D721Med (cell line): ENCODE data around the gene MTX2.

Source experiments
- DNase-seq: peaks from one replicate; pipeline ENCODE4 v3.0.0; 2011; ENCODE audit warnings: low spot score; ENCODE audit not compliant: insufficient read length
- FAIRE-seq: peaks from 2 replicates; lab custom pipeline; 2011; peaks lifted over from hg19 to GRCh38; lab: Jason Lieb, UNC
- CTCF ChIP-seq: IDR thresholded peaks from 2 replicates; pipeline ENCODE4 v1.5.1; 2012; ENCODE audit warnings: mild to moderate bottlenecking, control low read depth; ENCODE audit not compliant: insufficient read depth; ENCODE audit errors: missing control alignments

Gene MTX2

GRCh38 chr2:176270100-176270750 is 983 bp downstream of the MTX2 start:
- no peak for TF ChIP-seq CTCF
- no peak for DNase-seq
- FAIRE-seq: peak; percentile 89

- DNase-seq (no peak), FAIRE-seq (no peak)
- TF ChIP-seq CTCF: no peak
These were observed 3.7 kb downstream of the MTX2 start for GRCh38 chr2:176272870-176273459.

GRCh38 chr2:176278927-176279326 is 9.7 kb downstream of the MTX2 start:
- FAIRE-seq: no peak
- no peak for TF ChIP-seq CTCF
- no peak for DNase-seq

GRCh38 chr2:176280156-176280555 is 10.9 kb downstream of the MTX2 start:
- no peak for FAIRE-seq
- no peak for DNase-seq
- no peak for TF ChIP-seq CTCF

- FAIRE-seq (no peak), DNase-seq (no peak)
- no peak for TF ChIP-seq CTCF
These were observed 11.8 kb downstream of the MTX2 start for GRCh38 chr2:176280867-176281658.

GRCh38 chr2:176283291-176284068 is 14.2 kb downstream of the MTX2 start:
- FAIRE-seq: no peak
- TF ChIP-seq CTCF: no peak
- DNase-seq: no peak
